Cerebellar cortex (tissue), 1 donor: ENCODE measurements around the gene IGSF10.

ENCODE experiments used
- DNase-seq: peaks from one replicate; pipeline ENCODE4 v3.0.0-alpha.2; 2015; ENCODE audit warnings: low spot score

IGSF10 gene

DNA sequence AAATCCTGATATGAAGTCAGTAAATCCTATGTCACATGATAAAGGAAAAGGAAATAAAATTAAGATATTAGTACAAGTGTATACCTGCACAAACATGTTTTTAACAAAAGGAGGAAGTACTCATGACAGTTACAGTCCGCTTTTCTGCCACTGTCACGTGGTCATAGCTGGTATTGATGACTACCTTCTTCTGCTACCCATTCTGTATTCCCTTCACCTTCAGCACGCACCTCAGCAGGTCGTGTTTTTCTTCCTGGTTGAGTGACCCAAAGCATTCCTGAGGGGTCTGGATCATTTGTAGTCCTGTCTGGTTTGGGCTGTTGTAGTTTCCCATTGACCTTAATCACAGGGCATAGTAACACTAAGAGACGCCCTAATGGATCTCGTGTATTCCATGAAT is 41.1 kb downstream of the IGSF10 start:
- DNase-seq = no peak

GRCh38 chr3:151415289-151415688 is 45.6 kb downstream of the IGSF10 start:
- DNase-seq = no peak

GRCh38 chr3:151412989-151413388 is 47.9 kb downstream of the IGSF10 start:
- no peak for DNase-seq
